Measurements from ENCODE around the gene GPR149.

Gene GPR149

GRCh38 chr3:154345422-154346122 is 84.4 kb downstream of the GPR149 start:
- no peak for DNase-seq (ENCODE audit: low spot score)

- DNase-seq (ENCODE audit: low spot score), result no peak
These were observed 91.4 kb downstream of the GPR149 start for GRCh38 chr3:154338570-154338969.

- DNase-seq (ENCODE audit: low spot score), result no peak
These were observed 92.0 kb downstream of the GPR149 start for GRCh38 chr3:154338008-154338407.

- DNase-seq (ENCODE audit: low spot score), result peak; percentile 38
These were observed 95.0 kb downstream of the GPR149 start for GRCh38 chr3:154334973-154335420.

- no peak for DNase-seq (ENCODE audit: low spot score)
These were observed 102.1 kb downstream of the GPR149 start for GRCh38 chr3:154327871-154328270.

GRCh38 chr3:154324919-154325318 is 105.1 kb downstream of the GPR149 start:
- no peak for DNase-seq (ENCODE audit: low spot score)

- peak; percentile 84 for DNase-seq (ENCODE audit: low spot score)
These were observed 105.9 kb downstream of the GPR149 start, which contains the start of gene DHX36 for GRCh38 chr3:154323891-154324738. TSS of gene DHX36 (minus strand) at chr3:154324487. CDS start at chr3:154324416, 71 bp downstream.

GRCh38 chr3:154316974-154317767 is 112.8 kb downstream of the GPR149 start:
- DNase-seq (ENCODE audit: low spot score), result no peak

GRCh38 chr3:154314152-154314551 is 115.8 kb downstream of the GPR149 start:
- no peak for DNase-seq (ENCODE audit: low spot score)

GRCh38 chr3:154310840-154311239 is 119.2 kb downstream of the GPR149 start:
- no peak for DNase-seq (ENCODE audit: low spot score)

GRCh38 chr3:154307363-154307762 is 122.6 kb downstream of the GPR149 start:
- no peak for DNase-seq (ENCODE audit: low spot score)

- DNase-seq (ENCODE audit: low spot score), result no peak
These were observed 125.1 kb downstream of the GPR149 start for GRCh38 chr3:154304936-154305335.

- DNase-seq (ENCODE audit: low spot score), result no peak
These were observed 125.7 kb downstream of the GPR149 start for GRCh38 chr3:154304116-154304786.

GRCh38 chr3:154301561-154301960 is 128.4 kb downstream of the GPR149 start:
- no peak for DNase-seq (ENCODE audit: low spot score)

- no peak for DNase-seq (ENCODE audit: low spot score)
These were observed 136.0 kb downstream of the GPR149 start for GRCh38 chr3:154294016-154294415.

GRCh38 chr3:154290187-154290586 is 139.8 kb downstream of the GPR149 start:
- no peak for DNase-seq (ENCODE audit: low spot score)
